Measurements from ENCODE around the gene CACNA1C.

DNA sequence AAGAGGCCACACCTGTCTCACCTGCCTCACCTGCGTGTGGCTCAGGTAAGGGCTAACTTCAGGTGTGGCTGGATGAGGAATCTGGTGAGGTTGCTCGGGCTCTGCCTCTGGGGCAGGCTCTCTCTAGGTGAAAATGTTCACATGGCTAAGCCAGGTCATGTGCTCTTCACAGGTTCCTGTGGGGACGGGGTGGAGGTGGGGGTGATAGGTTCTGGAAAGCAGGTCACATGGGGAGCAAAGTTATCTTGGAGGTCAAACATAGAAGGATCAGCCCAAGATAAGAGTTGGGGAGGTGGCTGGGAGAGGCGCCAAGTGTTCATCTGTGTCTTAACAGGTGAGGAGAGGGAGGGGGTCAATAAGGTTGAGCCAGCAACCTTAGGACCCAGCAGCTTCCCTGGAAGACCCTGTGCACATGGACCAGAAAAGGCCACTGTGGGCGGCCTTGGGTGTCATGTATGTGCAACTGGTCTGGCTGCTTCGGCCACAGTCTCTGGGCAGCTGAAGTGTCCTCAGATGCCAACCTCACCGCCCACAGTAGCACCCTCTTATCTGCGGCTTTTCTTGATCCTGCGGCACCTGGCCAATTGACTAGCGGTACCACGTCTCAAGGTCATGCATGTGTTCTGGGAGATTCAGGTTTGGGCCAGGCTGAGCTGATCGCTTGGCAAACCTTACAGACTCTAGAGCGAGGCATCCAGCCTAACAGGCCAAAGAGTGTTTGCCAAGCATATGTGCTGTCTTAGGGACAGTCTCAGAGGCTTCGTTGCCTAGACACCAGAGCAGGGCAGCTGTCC, 60.5 kb downstream of the CACNA1C start:
- TF ChIP-seq CTCF (conservative IDR thresholded peaks at IDR 0.05 in 1 of 2, IDR thresholded peaks at IDR 0.05 in 1 of 2; ENCODE audit: extremely low read depth in 1 of 2, insufficient read depth in 1 of 2, low read depth in 1 of 2, low read length in 2 of 2) (no peak), EZH2 (IDR thresholded peaks at IDR 0.05; ENCODE audit: borderline replicate concordance, low read length) (no peak)
